LHCN-M2 (cell line): ENCODE data around the gene UBTF. TPM values are rescaled to one million over a fixed set of nuclear protein-coding genes. Genes with fewer than 3 reads are reported as not detected.
A peak's percentile ranks its signal among the peaks of the same experiment; 100 is the strongest.

Experiments
- DNase-seq: peaks from one replicate; pipeline ENCODE4 v3.0.0-alpha.2; 2012; ENCODE audit warnings: low read depth
- polyA plus RNA-seq: library from polyadenylated mRNA; unstranded; fragments of >200 nt; gene quantifications from one replicate; pipeline ENCODE4 v1.2.1, GENCODE V29; 2012; ENCODE audit warnings: missing spikeins
- total RNA-seq: library from RNA; depleted of rRNA; stranded (reverse); fragments of >200 nt; gene quantifications from 2 replicates; pipeline ENCODE4 v1.2.3, GENCODE V29; 2014; rRNA removed

Gene UBTF
- 66.5 and 76.0 TPM in 2 replicates for total RNA-seq
- polyA plus RNA-seq = 50.3 TPM

- DNase-seq = peak; percentile 63
Observed at GRCh38 chr17:44219616-44220212, at the start of gene UBTF. UBTF (minus strand) TSS chr17:44219675; CDS start chr17:44218229, 1,446 bp downstream.

GRCh38 chr17:44268709-44269534 lies 49.4 kb upstream of the UBTF start:
- DNase-seq = no peak

GRCh38 chr17:44267818-44268490 lies 48.5 kb upstream of the UBTF start, which contains the start of gene SLC4A1:
SLC4A1 (minus strand) TSS chr17:44268135; CDS start chr17:44262866, 5,269 bp downstream.
- DNase-seq = no peak

- DNase-seq = no peak
Observed at GRCh38 chr17:44267165-44267455, 47.6 kb upstream of the UBTF start.

- peak; percentile 13 for DNase-seq
Observed at GRCh38 chr17:44266402-44267164, 47.1 kb upstream of the UBTF start.

- DNase-seq = no peak
Observed at GRCh38 chr17:44263345-44263902, 43.9 kb upstream of the UBTF start.

- DNase-seq = no peak
Observed at GRCh38 chr17:44262654-44263225, 43.3 kb upstream of the UBTF start.

GRCh38 chr17:44260296-44260695 lies 40.8 kb upstream of the UBTF start:
- DNase-seq = no peak

- DNase-seq = no peak
Observed at GRCh38 chr17:44258811-44259351, 39.4 kb upstream of the UBTF start.

- DNase-seq = no peak
Observed at GRCh38 chr17:44257815-44258760, 38.6 kb upstream of the UBTF start.

- no peak for DNase-seq
Observed at GRCh38 chr17:44256671-44257070, 37.2 kb upstream of the UBTF start.

- DNase-seq = no peak
Observed at GRCh38 chr17:44255915-44256314, 36.4 kb upstream of the UBTF start.

- DNase-seq = no peak
Observed at GRCh38 chr17:44254361-44255095, 35.1 kb upstream of the UBTF start.

GRCh38 chr17:44253006-44253405 lies 33.5 kb upstream of the UBTF start:
- no peak for DNase-seq

GRCh38 chr17:44251062-44251461 lies 31.6 kb upstream of the UBTF start:
- DNase-seq = no peak

- DNase-seq = no peak
Observed at GRCh38 chr17:44249501-44250246, 30.2 kb upstream of the UBTF start.

- no peak for DNase-seq
Observed at GRCh38 chr17:44247876-44248736, 28.6 kb upstream of the UBTF start.
